A549 (cell line): ENCODE results near the gene CECR2. TPM values are rescaled to one million over a fixed set of nuclear protein-coding genes. Genes with fewer than 3 reads are reported as not detected.
"Not testable (repeated sequence)": the region's sequence is repeated elsewhere in the genome, so short reads cannot be mapped to it uniquely, and the experiment has no call there.

Source experiments
- ATAC-seq, 2 experiments: fragments of 200-7000 bp in 1 of 2; fragments of >200 bp in 1 of 2; cut with Nextera tagmentation in 1 of 2; cut with Tn5 transposase in 1 of 2; 3 replicates each; pipeline versions ENCODE4 v1.8.0 to v1.9.1; 2018 to 2020; ENCODE audit warnings: mild to moderate bottlenecking in 1 of 2, moderate library complexity in 1 of 2
- CTCF ChIA-PET: fragments of 300-600 bp; sonication (Branson Sonifier 250); formaldehyde crosslinking; extraction: SDS; loops from one replicate; lab custom pipeline; 2021; ENCODE audit warnings: antibody characterized with exemption, inconsistent platforms; lab: Yijun Ruan, JAX
- POLR2A ChIA-PET: fragments of 350-600 bp; formaldehyde crosslinking; extraction: SDS; loops from one replicate; lab custom pipeline; 2021; ENCODE audit warnings: antibody characterized with exemption, inconsistent platforms; lab: Yijun Ruan, JAX
- DNase-seq, 2 experiments: peaks; one replicate each; pipeline versions ENCODE4 v3.0.0 to v3.0.0-alpha.2; 2011 to 2016; ENCODE audit warnings: low read depth in 1 of 2, low spot score in 1 of 2
- FAIRE-seq: peaks from 2 replicates; lab custom pipeline; 2011; peaks lifted over from hg19 to GRCh38; lab: Jason Lieb, UNC
- H3K27ac ChIP-seq, 2 experiments: fragments of >200 bp; sonication (Bioruptor Twin); formaldehyde crosslinking; 3 replicates each; pipeline ENCODE4 v1.5.1; 2016 to 2017
- H3K4me1 ChIP-seq: fragments of >200 bp; sonication (Bioruptor Twin); formaldehyde crosslinking; 3 replicates; pipeline ENCODE4 v1.6.1; 2016
- H3K4me2 ChIP-seq: fragments of >200 bp; sonication (Bioruptor Twin); formaldehyde crosslinking; 3 replicates; pipeline ENCODE4 v1.6.1; 2016
- H3K4me3 ChIP-seq: fragments of >200 bp; sonication (Bioruptor Twin); formaldehyde crosslinking; 3 replicates; pipeline ENCODE4 v1.5.1; 2016
- H3K9me3 ChIP-seq: fragments of >200 bp; sonication (Bioruptor Twin); formaldehyde crosslinking; 3 replicates; pipeline ENCODE4 v1.6.1; 2016
- BHLHE40 ChIP-seq: IDR thresholded peaks from 2 replicates; pipeline ENCODE4 v1.6.1; 2012; ENCODE audit warnings: low read depth, low read length, inconsistent platforms
- CBX2 ChIP-seq: fragments of 200-600 bp; sonication (generic); IDR thresholded peaks from 2 replicates; pipeline ENCODE4 v1.6.1; 2016; ENCODE audit warnings: low read depth, mild to moderate bottlenecking, borderline replicate concordance
- CEBPB ChIP-seq, 2 experiments: fragments of >200 bp in 1 of 2; sonication (Bioruptor Twin) in 1 of 2; formaldehyde crosslinking in 1 of 2; IDR thresholded peaks; 2 replicates each; pipeline ENCODE4 v1.6.1; 2012 to 2016
- CHD4 ChIP-seq: fragments of 200-600 bp; sonication (generic); IDR thresholded peaks from 2 replicates; pipeline ENCODE4 v1.6.1; 2016; ENCODE audit warnings: antibody characterized with exemption, mild to moderate bottlenecking, borderline replicate concordance
- CTCF ChIP-seq: fragments of >200 bp; sonication (Bioruptor Twin); formaldehyde crosslinking; IDR thresholded peaks from 3 replicates; pipeline ENCODE4 v1.5.1; 2016
- E2F6 ChIP-seq: IDR thresholded peaks from 2 replicates; pipeline ENCODE4 v1.6.1; 2012; ENCODE audit warnings: low read depth, borderline replicate concordance
- EHMT2 ChIP-seq: fragments of 200-600 bp; sonication (generic); IDR thresholded peaks from 2 replicates; pipeline ENCODE4 v1.6.1; 2016; ENCODE audit warnings: antibody characterized with exemption, low read depth, mild to moderate bottlenecking, moderate library complexity
- ELK1 ChIP-seq: fragments of 150-350 bp; IDR thresholded peaks from 2 replicates; pipeline ENCODE4 v1.6.1; 2014; ENCODE audit warnings: low read depth, mild to moderate bottlenecking, low read length
- EP300 ChIP-seq, 2 experiments: fragments of >200 bp; sonication (Bioruptor Twin); formaldehyde crosslinking; IDR thresholded peaks; 2 replicates in 1 of 2; 3 replicates in 1 of 2; pipeline ENCODE4 v1.6.1; 2016 to 2017
- ESRRA ChIP-seq: fragments of 150-350 bp; IDR thresholded peaks from 2 replicates; pipeline ENCODE4 v1.6.1; 2014; ENCODE audit warnings: mild to moderate bottlenecking, low read length, borderline replicate concordance
- FOXS1 ChIP-seq: fragments of 250-450 bp; sonication (Bioruptor Pico); IDR thresholded peaks from 2 replicates; pipeline ENCODE4 v1.5.0; 2020; ENCODE audit warnings: mild to moderate bottlenecking, moderate library complexity
- GATA3 ChIP-seq: IDR thresholded peaks from 2 replicates; pipeline ENCODE4 v1.6.1; 2012; ENCODE audit warnings: borderline replicate concordance
- HDAC2 ChIP-seq: fragments of 200-600 bp; sonication (generic); IDR thresholded peaks from 2 replicates; pipeline ENCODE4 v1.6.1; 2016
- HOXB13 ChIP-seq: fragments of 250-450 bp; sonication (Bioruptor Pico); IDR thresholded peaks from 2 replicates; pipeline ENCODE4 v1.5.0; 2020; ENCODE audit warnings: low read depth, mild to moderate bottlenecking, moderate library complexity
- HOXB5 ChIP-seq: fragments of 250-450 bp; sonication (Bioruptor Pico); IDR thresholded peaks from 2 replicates; pipeline ENCODE4 v1.5.0; 2020; ENCODE audit warnings: mild to moderate bottlenecking, moderate library complexity
- KDM1A ChIP-seq: fragments of 200-600 bp; sonication (generic); IDR thresholded peaks from 2 replicates; pipeline ENCODE4 v1.6.1; 2016; ENCODE audit warnings: low read depth, mild to moderate bottlenecking
- MAFK ChIP-seq: fragments of 450-650 bp; IDR thresholded peaks from 2 replicates; pipeline ENCODE4 v1.6.1; 2014; ENCODE audit not compliant: partially characterized antibody
- MAZ ChIP-seq: fragments of 150-350 bp; IDR thresholded peaks from 2 replicates; pipeline ENCODE4 v1.6.1; 2014; ENCODE audit warnings: antibody characterized with exemption, low read depth, low read length, borderline replicate concordance
- MYC ChIP-seq: IDR thresholded peaks from 2 replicates; pipeline ENCODE4 v1.6.1; 2012; ENCODE audit warnings: mild to moderate bottlenecking, inconsistent platforms, low read length, improper control_type of control experiment, borderline replicate concordance
- NPAS2 ChIP-seq: fragments of 250-450 bp; sonication (Bioruptor Pico); IDR thresholded peaks from 2 replicates; pipeline ENCODE4 v1.8.0; 2022; ENCODE audit warnings: mild to moderate bottlenecking, moderate library complexity, borderline replicate concordance
- PBX3 ChIP-seq: IDR thresholded peaks from 2 replicates; pipeline ENCODE4 v1.6.1; 2012
- RCOR1 ChIP-seq: fragments of 150-350 bp; IDR thresholded peaks from 2 replicates; pipeline ENCODE4 v1.6.1; 2014; ENCODE audit warnings: antibody characterized with exemption, low read length, low read depth
- REST ChIP-seq: fragments of 200-600 bp; sonication (generic); IDR thresholded peaks from 2 replicates; pipeline ENCODE4 v1.6.1; 2016; ENCODE audit warnings: antibody characterized with exemption, mild to moderate bottlenecking, moderate library complexity
- RNF2 ChIP-seq: fragments of 200-600 bp; sonication (generic); IDR thresholded peaks from 2 replicates; pipeline ENCODE4 v1.6.1; 2016; ENCODE audit warnings: low read depth, mild to moderate bottlenecking, antibody characterized with exemption, moderate library complexity, borderline replicate concordance
- SMC3 ChIP-seq: fragments of >200 bp; sonication (Bioruptor Twin); formaldehyde crosslinking; IDR thresholded peaks from 3 replicates; pipeline ENCODE4 v1.6.1; 2018; ENCODE audit warnings: inconsistent platforms
- TFCP2L1 ChIP-seq: fragments of 250-450 bp; sonication (Bioruptor Pico); IDR thresholded peaks from 2 replicates; pipeline ENCODE4 v1.5.0; 2021; ENCODE audit warnings: mild to moderate bottlenecking
- TP53 ChIP-seq: fragments of 250-450 bp; sonication (Bioruptor Pico); IDR thresholded peaks from 2 replicates; pipeline ENCODE4 v1.5.0; 2021; ENCODE audit warnings: mild to moderate bottlenecking, moderate library complexity
- ZC3H11A ChIP-seq: fragments of 450-650 bp; IDR thresholded peaks from 2 replicates; pipeline ENCODE4 v1.6.1; 2014; ENCODE audit warnings: antibody characterized with exemption, mild to moderate bottlenecking
- WGBS: methylation state at CpG from one replicate; pipeline ENCODE4 v1.1.6; 2017; ENCODE audit errors: missing lambda C conversion rate; 5-methylcytosine and 5-hydroxymethylcytosine counted together
- polyA plus RNA-seq, 4 experiments: library from polyadenylated mRNA; depleted of rRNA in 3 of 4; stranded (reverse); fragments of >200 nt; fragmentation: RNase III in 1 of 4; extraction: RNeasy Plus Mini Kit Qiagen cat#74134 plus additional on column Dnase treatment in 1 of 4; gene quantifications; 2 replicates in 3 of 4; 3 replicates in 1 of 4; pipeline ENCODE4 v1.2.3, GENCODE V29; 2011 to 2017

The CECR2 gene
- polyA plus RNA-seq, 2 of the 4 experiments (the other 2 are of a cell fraction) = 0.01 to 0.06 TPM

- no peak for TF ChIP-seq ZC3H11A
These were observed 54.4 kb downstream of the CECR2 start (continued) for GRCh38 chr22:17423616-17424015.

GRCh38 chr22:17427528-17427927 lies 58.3 kb downstream of the CECR2 start:
- H3K4me1 ChIP-seq, FAIRE-seq, H3K27ac ChIP-seq, ATAC-seq, POLR2A ChIA-PET, H3K4me2 ChIP-seq, DNase-seq, H3K9me3 ChIP-seq, CTCF ChIA-PET, H3K4me3 ChIP-seq: not testable (repeated sequence)
- 65% methylated on average over 6 of the region's 6 CpGs for WGBS

GRCh38 chr22:17429516-17429915 lies 60.3 kb downstream of the CECR2 start:
- TF ChIP-seq NPAS2 (CRISPR knock-in tag) (no peak), REST (no peak), RNF2 (no peak), EHMT2 (no peak), PBX3 (no peak), TFCP2L1 (CRISPR knock-in tag) (no peak), CHD4 (no peak), E2F6 (no peak), HDAC2 (no peak), MAZ (no peak), ESRRA (no peak), HOXB13 (no peak), MYC (no peak), SMC3 (no peak), KDM1A (no peak), CEBPB (IDR thresholded peaks at IDR 0.05) (no peak)
- ChIA-PET POLR2A (interaction anchor here (0.5 kb wide), 1 partner anchor 100 kb away, joined by 3 read pairs; no protein-coding TSS in a partner anchor), CTCF (no interaction called here)
- H3K9me3 ChIP-seq = no peaks in the 10 kb centered on the region
- no peaks in the 10 kb centered on the region for H3K4me1 ChIP-seq
- 3% methylated on average over 1 of the region's 1 CpG for WGBS
- no peak for FAIRE-seq
- no peak overlapping the region for H3K4me3 ChIP-seq
- DNase-seq = no peak
- ATAC-seq = no peak
- H3K27ac ChIP-seq = no peak overlapping the region
- no peak overlapping the region for H3K4me2 ChIP-seq

GRCh38 chr22:17430412-17430811 lies 61.2 kb downstream of the CECR2 start:
- FAIRE-seq = no peak
- no peak for DNase-seq
- CTCF ChIA-PET = no interaction called here
- Histone ChIP-seq H3K9me3 (no peaks in the 10 kb centered on the region), H3K4me2 (no peak overlapping the region), H3K4me1 (no peaks in the 10 kb centered on the region), H3K27ac (no peak overlapping the region), H3K4me3 (no peak overlapping the region)
- POLR2A ChIA-PET = no interaction called here
- no peak for ATAC-seq
- TF ChIP-seq FOXS1 (CRISPR knock-in tag) = no peak
- no peak for TF ChIP-seq EP300 (IDR thresholded peaks at IDR 0.05)
- TF ChIP-seq ELK1 = no peak
- TF ChIP-seq TP53 (CRISPR knock-in tag) = no peak
- TF ChIP-seq RCOR1 = no peak
- TF ChIP-seq HOXB5 = no peak
- no peak for TF ChIP-seq MAFK
- TF ChIP-seq CTCF = no peak
- no peak for TF ChIP-seq CBX2
- TF ChIP-seq GATA3 = no peak
- no peak for TF ChIP-seq BHLHE40
